Measurements from ENCODE around the gene STAT2. TPM values are rescaled to one million over a fixed set of nuclear protein-coding genes. Genes with fewer than 3 reads are reported as not detected.

The STAT2 gene
- total and polyA plus RNA-seq, 9 of the 15 experiments (the other 6 are each of a cell fraction or from before 2014, with no cell fraction given): 15.5 to 46.9 (median 40.1) TPM

GRCh38 chr12:56336361-56337167 lies 23.3 kb downstream of the STAT2 start (continued):
- TF ChIP-seq BCLAF1 (IDR thresholded peaks at IDR 0.05; ENCODE audit: borderline replicate concordance in 1 of 2, control insufficient read depth in 1 of 2, low read depth in 2 of 2, low read length in 1 of 2) (no peak), GATA2 (CRISPR knock-in tag; IDR thresholded peaks at IDR 0.05) (0 out of 2 replicates have a peak, but pooled peaks have one; percentile 10), ZNF436 (CRISPR knock-in tag; IDR thresholded peaks at IDR 0.05) (no peak), THRB (CRISPR knock-in tag; conservative IDR thresholded peaks at IDR 0.05) (peak; percentile 76; the same call in 1 of the 2 replicates), RHOXF2B (CRISPR knock-in tag; conservative IDR thresholded peaks at IDR 0.05) (no peak), SFPQ (IDR thresholded peaks at IDR 0.05; ENCODE audit: low read depth, low read length) (no peak), CHD4 (IDR thresholded peaks at IDR 0.05; ENCODE audit: insufficient read depth, insufficient replicate concordance, low read depth, low read length, poor library complexity, severe bottlenecking) (no peak), SMC3 (conservative IDR thresholded peaks at IDR 0.05; ENCODE audit: insufficient read depth, low read depth, low read length) (no peak), E2F4 (CRISPR knock-in tag; IDR thresholded peaks at IDR 0.05; ENCODE audit: low read depth) (no peak), ZFP30 (CRISPR knock-in tag; IDR thresholded peaks at IDR 0.05; ENCODE audit: borderline replicate concordance) (no peak), MTA1 (IDR thresholded peaks at IDR 0.05; ENCODE audit: borderline replicate concordance) (peak; percentile 78; the same call in 1 of the 2 replicates), ELF2 (CRISPR knock-in tag; IDR thresholded peaks at IDR 0.05) (peak; percentile 83), NRF1 (conservative IDR thresholded peaks at IDR 0.05 in 1 of 2, IDR thresholded peaks at IDR 0.05 in 1 of 2) (peak; percentile 54 to 63; a peak in 3 of 4 replicates)

Data from K562 (cell line).